NK-92 (cell line): Measurements from ENCODE around the gene GPR55.
"Not testable (repeated sequence)": the region's sequence is repeated elsewhere in the genome, so short reads cannot be mapped to it uniquely, and the experiment has no call there.

Source experiments
- DNase-seq: peaks from one replicate; lab custom pipeline; 2025; ENCODE audit not compliant: unreplicated experiment; lab: John Stamatoyannopoulos, UW

GPR55 gene

DNA sequence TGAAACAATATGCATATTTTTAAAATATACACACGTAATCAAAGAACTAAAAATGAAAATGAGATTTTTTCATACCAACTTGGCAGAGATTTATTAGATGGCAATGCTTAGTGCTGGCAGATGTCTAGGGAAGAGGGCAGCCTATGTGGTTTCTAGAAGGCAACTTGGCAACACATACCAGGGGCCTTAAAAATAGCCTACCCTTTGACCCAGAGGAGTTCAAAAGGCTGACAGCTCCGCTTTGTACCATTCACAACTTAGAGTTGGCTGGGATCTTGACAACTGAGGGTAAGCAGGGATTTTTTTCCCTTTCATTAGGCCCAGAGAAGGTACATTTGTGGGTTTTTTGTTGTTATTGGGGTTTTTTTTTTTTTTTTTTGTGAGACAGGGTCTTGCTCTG, 26.4 kb upstream of the GPR55 start:
- DNase-seq = no peak

DNA sequence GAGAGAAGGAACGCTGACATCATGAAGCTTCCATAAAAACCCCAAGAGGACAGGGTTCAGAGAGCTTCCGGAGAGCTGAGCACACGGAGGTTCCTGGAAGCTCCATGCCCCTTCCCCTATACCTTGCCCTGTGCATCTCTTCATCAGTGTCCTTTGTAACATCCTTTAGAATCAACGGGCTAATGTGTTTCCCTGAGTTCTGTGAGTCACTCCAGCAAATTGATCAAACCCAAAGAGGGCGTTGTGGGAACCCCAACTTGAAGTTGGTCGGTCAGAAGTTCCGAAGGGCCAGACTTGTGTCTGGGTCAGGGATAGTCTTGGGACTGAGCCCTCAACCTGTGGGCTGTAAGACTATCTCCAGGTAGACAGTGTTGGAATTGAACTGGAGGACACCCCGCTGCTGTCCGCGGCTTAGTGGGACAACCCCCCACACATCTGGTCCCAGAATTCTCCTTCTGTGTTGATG, 25.9 kb upstream of the GPR55 start:
- no peak for DNase-seq

DNA sequence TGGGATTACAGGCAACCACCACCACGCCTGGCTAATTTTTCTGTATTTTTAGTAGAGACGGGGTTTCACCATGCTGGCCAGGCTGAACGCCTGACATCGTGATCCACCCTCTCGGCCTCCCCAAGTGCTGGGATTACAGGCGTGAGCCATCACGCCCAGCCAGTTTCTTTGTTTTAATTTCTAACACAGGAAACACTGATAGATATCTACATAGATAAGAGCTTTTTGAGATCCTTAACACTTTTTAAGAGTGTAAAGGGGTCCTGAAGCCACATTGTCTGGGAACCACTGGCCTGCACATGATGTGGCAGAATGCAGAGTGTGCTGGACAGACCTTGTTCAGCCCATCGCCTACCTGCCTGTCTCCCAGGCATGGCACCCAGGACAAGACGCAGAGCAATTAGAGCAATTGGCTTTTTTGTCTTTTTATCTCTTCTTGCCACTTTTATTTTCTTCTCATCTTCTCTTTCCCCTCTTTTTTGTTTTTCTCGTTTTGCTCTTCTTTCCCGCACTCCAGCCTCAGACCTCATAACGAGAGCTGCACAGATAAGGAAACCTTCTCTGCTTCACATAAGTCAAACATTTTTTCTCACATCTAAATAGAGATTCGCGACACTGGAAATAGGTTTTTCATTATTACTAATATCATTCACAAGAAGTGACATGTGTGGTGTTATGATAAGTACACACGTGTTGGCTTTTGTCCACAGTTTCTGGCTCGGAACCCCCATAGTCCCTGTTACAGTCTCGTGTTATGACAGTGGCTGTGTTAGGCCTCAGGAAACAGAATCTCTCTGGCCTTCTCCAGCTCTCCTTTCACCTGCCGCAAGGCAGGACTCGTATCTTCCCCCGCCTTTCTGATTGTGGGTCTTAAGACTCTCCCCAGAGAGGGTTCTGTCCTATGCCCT, 25.2 kb upstream of the GPR55 start:
- DNase-seq = no peak

DNA sequence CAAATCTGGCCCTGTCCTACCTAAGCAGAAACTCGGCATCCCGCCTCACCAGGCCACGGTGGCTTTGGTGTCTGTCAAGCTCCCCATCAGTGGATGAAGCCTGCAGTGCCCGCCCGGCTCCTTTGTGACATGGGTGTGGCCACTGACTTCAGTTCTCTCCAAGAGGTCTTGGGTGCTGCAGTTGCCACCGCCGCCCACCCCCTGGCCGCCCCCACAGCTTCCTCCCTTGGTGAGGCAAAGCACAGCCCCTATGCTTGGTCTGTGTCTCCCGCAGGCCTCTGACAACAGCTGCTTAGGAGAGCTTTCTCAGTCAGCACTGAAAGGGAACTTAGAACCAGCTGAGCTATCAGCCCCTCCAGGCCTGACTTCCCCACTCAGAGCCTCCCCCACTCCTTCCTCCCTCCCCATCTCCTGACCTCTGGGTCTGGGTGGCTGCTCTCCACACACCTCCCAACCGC, 22.9 kb upstream of the GPR55 start:
- DNase-seq = no peak

DNA sequence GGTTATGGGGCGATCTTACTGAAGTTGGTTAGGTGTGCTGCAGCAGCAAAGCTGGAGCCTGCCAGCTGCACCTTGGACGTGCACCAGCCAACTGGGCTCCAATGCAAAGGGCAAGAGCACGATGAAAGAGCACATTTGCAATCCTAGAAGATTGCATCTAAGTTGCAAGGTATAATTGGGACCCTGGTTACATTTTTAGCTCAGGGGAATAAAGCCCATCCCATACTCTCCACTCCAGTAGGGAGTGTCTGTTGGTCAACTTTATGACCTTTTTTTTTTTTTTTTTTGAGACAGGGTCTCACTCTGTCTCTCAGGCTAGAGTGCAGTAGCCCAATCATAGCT, 22.2 kb upstream of the GPR55 start:
- no peak for DNase-seq

DNA sequence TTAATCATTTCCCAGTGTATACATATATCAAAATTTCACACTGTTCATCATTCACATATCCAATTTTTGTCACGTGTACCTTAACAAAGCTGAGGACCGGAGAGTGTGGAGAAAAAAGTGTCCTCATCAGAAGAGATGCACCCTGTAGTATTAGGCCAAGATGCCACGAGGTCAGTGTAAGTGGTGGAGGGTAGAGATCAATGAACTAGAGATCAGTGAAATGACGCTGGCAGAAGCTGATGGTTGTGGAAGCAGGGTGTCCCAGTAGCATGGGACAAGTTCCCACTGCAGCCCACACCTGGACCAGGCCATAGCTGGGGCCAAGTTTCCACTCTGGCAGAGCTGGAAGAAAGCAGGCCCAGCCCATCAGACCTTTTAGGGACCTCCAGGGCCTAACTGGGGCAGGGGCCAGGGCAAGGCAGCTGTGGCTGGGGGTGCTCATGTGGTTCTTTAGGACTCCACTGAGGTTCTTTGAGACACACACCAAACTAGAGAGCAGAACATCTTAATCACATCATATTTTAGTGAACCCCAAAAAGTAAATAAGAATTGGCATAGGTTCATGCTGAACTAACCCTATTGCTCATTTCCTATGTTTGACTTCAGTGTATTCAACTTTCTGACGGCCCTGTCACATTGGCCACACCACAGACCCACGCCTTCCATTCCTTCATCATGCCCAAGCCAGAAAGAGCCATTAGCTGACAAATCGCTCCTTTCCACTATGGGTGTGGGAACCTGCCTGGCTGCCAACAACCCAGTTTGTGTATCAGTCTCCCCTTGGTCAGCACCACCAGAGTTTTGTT, 21.6 kb upstream of the GPR55 start:
- DNase-seq = no peak

DNA sequence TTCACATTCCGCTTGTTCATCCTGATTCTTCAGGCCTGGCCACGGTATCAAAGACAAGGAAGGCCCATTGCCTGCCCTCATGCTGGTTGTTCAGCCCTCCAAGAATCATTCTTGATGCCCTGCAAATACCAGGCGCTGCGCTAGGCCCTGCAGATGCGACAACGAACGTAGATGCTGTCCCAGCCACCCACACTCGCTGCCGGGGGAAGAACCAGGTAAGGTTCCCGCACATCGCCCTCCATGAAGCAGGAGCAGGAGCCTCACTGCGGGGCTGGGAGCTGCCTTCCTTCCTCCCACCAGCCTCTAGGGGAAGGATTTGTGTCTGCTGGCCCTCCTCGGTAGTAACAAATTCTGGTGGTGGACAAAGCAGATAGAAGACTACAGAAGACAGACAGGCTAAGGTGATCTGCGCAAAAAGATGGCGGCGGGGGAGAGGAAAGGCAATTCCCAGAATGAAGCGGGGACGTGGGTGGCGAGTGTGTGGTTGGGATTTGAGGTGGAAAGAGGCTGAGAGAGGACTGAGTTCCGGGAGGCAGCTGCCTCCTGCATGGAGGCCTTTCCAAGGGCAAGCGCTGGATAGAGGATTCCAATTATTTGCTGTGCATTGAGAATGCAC, 19.8 kb upstream of the GPR55 start:
- DNase-seq = no peak

DNA sequence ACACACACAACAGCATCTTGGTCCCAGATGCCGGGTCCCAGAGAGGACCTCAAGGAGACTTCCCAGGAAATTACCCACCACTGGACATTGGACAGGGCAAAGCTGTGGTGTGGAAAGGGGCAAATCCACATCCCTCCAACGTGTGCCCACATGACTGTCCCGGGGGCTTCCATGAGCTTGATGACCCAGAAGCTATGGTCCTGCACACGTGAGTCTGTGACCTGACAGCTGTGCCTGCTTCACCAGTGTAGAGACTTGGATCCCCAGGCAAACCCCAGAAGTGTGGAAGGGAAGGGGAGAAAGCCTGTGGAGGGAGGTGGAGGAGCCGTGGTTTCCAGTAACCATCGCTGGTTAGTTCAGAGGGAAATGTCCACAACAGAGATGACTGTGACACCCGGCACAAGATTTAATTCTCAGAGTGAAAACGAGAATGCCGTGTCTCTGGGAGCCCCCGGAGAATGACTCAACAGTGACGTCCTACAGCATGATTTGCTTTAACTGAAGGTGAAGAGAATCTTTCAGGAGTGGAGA, 19.1 kb upstream of the GPR55 start:
- DNase-seq = no peak

DNA sequence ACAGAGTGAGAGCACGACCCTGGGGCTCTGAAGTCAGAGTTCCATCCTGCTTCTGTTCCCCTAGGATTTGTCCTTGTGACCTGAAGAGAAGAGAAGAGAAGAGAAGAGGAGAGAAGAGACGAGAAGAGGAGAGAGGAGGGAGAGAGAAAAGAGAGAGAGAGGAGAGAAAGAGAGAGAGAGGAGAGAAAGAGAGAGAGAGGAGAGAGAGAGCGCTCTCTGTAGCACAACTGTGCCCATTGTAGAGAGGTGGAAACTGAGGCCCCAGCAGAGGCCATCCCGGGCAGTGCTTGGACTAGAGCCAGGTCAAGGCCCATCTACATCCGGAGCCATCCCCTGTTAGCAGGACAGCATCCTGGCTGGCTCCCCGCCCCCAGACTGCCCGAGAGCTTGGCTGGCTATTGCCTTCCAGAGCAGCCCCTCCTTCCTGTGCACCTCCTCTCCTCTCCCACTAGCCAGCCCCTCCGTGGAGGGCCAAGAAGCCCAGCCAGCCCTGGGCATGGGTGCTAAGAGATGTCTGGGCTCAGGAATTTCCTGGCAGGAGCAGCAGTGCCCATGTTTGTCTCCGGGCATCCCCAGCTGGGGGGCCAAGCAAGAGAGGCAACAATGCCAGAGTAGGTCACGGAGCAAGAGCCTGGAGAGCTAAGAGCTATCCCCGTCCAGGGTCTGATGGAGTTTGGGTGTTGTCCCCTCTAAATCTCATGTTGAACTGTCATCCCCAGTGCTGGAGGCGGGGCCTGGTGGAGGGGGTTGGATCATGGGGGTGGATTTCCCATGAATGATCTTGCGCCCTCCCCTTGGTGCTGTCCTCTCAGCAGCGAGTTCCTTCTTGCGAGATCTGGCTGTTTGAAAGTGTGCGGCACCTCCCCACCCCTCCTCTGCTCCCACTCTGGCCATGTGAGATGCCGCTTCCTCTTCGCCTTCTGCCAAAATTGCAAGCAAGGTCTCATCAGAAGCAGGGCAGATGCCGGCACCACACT, 18.2 kb upstream of the GPR55 start:
- DNase-seq = no peak

DNA sequence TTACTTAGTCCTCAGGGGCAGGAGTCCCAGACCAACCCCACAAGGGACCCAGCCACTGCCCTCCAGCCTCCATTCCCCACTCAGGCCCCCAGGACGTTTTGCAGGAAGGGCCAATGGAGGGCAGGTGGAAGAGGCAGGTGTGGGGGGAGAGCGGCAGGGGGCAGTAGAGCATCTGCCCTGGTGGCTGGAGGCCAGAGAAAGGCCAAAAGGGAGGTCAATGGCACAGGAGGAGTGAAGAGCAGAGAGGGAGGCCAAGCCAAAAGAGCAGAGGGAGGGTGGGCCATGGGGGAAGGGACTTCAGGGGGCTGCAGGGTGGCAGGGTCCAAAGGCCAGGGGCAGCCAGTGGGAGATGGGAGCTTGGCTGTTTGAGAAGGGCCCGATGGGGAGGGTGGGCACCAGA, 17.3 kb upstream of the GPR55 start:
- DNase-seq = no peak

DNA sequence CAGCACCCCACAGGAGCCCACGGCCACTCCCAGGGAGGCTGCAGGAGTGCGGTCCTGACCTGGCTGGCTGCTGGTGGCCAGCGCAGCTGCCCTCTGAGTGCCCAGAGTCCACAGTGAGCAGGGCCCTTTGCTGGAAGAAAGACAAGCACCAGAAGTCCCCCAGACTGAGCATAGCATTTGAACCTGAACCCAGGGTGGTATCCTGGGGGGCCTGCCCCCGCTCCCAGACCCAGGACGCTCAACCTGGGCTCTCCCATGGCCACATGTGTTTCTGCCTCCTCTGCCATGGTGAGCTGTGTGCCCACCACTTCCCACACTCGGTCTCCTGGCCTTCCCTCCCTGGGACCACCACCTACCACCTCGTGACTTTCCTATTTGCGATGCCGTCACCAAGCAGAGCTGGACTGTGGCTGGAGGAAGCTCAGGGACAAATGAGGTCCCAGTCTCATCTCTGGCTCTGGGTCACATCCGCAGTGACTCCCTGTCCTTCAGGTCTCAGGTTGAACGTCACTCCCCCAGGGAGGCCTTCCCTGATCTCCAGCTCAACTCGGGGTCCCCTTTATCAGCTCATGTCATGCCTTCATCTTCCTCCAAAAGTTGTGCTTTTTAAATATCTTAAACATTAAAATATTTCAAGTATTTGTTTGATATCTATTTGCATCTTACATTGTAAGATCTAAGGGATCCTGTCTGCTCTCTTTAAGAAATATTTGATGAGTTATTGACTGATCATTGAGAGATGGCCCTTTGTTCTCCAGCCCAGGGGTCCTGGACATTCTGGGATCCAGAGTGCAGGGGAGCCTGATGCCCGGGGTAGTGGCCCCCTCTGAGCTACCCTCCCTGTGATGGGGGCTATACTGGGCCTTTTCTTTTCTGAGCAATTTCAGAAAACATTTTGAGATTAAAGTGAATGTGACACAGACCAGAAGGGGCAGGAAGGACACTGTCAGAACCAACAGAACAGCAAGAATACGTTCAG, 16.4 kb upstream of the GPR55 start:
- DNase-seq = no peak

DNA sequence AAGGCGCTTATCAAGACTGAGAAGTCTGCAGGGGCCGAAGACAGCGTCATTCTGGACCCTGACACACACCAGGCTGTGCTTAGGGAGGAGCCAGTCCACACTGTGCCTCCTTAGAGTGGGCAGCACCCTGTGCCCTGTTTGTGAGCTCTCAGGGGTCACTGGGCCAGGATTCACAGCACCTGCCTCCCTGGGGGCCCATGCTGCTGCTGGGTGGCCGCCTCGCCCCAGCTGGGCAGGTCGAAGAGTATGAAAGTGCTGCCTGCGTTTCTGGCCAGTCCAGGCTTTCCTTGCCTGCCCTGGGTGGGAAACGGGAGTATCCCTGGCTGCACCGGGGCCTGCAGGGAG, 15.4 kb upstream of the GPR55 start:
- DNase-seq = no peak

DNA sequence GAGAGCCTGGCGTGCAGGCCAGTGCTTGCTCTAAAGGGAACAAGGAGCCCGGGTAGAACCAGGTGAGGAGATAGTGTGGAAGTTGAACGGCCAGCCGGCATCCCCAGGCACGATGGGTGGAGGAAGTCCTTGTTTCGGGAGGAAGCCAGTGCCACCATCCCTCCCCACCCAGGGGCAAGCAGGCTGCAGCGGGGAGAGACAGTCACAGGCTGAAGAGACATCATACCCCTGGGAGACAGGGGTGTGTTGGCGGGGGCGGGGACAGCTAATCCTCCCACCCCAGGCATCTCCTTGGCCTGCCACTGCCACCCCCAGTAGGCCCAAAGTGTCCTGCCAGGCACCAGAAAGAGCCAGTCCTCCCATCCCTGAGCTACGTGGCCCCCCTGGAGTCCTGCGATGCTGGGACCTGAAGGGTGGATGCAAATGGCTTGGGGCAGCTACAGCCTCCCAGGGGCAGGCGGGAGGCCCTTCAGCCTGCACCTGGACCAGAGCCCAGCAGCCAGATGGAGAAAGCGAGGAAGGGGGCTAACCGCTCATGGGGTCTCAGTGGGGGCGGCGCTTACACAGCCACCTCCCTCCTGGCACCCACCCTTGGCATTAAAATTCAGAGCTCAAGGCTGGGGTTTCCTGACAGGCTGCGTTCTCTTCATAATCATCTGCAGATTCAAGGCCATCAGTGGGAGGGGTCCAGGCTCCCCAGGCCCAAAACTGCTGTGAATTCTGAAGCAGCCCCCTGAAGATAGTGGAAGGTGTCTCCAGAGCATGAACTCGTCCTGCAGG, 14.8 kb upstream of the GPR55 start:
- no peak for DNase-seq

DNA sequence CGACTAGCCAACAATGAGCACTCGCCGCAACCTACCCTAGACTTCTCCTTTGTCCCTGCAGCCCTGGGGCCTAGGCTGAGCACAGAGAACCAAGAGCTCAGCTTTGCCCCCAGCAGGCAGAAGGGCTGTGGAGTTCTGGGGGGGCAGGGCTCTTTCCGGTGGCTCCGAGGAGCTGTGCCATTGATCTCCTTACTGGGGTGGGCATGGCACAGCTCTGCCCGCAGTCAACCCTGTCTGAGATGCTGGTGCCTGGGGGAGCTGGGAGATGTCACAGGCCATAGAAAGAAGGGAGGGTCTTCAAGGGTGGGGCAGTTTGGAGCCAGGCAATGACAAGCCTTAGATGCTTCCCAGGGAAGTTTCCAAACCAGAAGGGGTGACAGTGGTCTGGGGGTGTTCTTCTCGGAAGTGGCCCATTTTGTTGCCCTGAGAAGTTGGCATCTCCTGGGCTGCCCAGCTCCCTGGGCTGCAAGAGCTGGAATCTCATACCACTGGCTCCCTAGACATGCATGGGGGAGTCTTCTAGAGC, 14.1 kb upstream of the GPR55 start:
- no peak for DNase-seq

DNA sequence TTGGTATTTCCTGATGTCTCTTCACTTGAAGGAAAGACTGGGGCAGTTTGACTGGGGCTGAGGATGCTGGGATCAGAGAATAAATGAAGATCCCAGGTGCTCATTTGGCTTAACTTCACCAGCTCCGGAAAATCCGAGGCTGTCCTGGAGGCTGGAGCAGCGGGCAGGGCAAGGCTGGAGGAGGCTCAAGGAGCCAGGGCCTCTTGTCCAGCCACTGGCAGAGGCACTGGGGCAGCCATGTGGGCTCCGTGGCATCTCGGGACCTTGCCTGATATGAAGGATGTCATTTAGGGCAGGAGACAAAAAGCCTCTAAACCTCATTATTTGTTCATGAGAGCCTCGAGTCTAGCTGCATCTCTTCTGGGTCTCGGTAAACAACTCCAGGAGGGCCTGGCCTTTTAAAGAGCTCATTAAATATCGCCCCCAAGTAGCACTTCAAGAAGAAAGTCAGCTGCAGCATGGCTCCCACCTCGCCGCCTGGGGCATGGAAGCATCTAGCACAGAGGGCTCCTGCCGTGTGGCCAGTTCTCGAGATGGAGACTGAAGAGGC, 13.5 kb upstream of the GPR55 start:
- no peak for DNase-seq

DNA sequence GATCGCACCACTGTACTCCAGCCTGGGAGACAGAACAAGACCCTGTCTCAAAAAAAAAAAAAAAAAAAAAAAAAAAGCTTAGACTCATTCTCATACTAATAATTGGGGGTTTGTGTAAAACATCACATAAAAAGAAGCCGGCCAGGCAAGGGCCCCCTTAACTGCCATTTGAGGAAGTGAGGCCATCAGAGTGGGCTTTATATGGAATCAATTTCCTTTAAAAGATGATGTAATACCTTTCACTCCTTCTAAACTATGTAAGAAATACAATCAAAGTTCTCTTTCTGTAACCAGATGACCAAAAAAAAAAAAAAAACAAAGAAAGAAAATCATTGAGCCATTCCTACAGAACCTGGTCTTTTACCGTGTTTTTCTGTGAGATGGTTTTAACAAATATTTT, 13.1 kb upstream of the GPR55 start:
- DNase-seq = no peak

DNA sequence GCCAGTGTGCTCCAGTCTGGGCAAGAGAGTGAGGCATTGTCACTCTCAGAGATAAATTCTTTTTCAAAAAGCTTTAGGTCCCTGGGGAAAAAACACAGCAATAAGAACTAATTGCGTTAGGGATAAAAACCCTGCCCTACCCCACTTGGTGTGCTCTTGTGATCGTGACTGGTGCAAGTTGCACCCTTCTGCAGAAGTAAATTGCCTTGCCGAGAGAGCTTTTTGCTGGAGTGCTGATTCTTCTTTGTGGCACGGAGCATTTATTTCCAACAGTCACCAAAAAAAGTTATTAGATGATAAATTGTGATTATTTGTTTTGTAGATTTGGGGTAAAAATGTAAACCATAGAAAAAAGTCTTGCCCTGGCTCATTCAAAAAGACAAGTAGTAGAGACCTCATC, 12.3 kb upstream of the GPR55 start:
- DNase-seq = no peak

DNA sequence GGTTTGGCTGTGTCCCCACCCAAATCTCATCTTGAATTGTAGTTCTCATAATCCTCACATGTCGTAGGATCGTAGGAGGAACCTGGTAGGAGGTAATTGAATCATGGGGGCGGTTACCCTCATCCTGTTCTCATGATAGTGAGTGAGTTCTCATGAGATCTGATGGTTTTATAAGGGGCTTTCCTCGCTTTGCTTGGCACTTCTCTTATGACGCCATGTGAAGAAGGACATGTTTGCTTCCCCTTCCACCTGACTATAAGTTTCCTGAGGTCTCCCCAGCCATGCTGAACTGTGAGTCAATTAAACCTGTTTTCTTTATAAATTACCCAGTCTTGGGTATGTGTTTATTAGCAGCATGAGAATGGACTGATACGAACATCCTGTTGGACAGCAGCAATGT, 11.2 kb upstream of the GPR55 start:
- not testable (repeated sequence) for DNase-seq
